Fibroblast of lung (primary cell): ENCODE measurements around the gene PIK3C2B. TPM values are rescaled to one million over a fixed set of nuclear protein-coding genes. Genes with fewer than 3 reads are reported as not detected.
"Not testable (repeated sequence)": the region's sequence is repeated elsewhere in the genome, so short reads cannot be mapped to it uniquely, and the experiment has no call there.

Experiments used
- DNase-seq, 2 donors: peaks; one replicate each; pipeline versions ENCODE4 v3.0.0 to v3.0.0-alpha.2; 2010; ENCODE audit warnings: low read depth in 2 of 2
- H2AFZ ChIP-seq: 2 replicates; pipeline ENCODE4 v1.5.1; 2012; ENCODE audit warnings: low read length, control low read depth, inconsistent platforms
- H3K27ac ChIP-seq: 2 replicates; pipeline ENCODE4 v1.5.1; 2011; ENCODE audit warnings: low read length, control low read depth; ENCODE audit not compliant: insufficient read depth
- H3K27me3 ChIP-seq: 2 replicates; pipeline ENCODE4 v1.5.1; 2011; ENCODE audit warnings: mild to moderate bottlenecking, low read length; ENCODE audit not compliant: control insufficient read depth, insufficient read depth
- H3K36me3 ChIP-seq: 2 replicates; pipeline ENCODE4 v1.5.1; 2011; ENCODE audit warnings: low read length; ENCODE audit not compliant: control insufficient read depth, insufficient read depth
- H3K4me1 ChIP-seq: 2 replicates; pipeline ENCODE4 v1.5.1; 2011; ENCODE audit warnings: low read length; ENCODE audit not compliant: control insufficient read depth, insufficient read depth; ENCODE audit errors: extremely low read depth
- H3K4me2 ChIP-seq: 2 replicates; pipeline ENCODE4 v1.5.1; 2011; ENCODE audit warnings: low read length, control low read depth; ENCODE audit not compliant: insufficient read depth; ENCODE audit errors: extremely low read depth
- H3K4me3 ChIP-seq, 4 experiments: fragments of 200-600 bp in 1 of 4; sonication (generic) in 1 of 4; replicated peaks in 1 of 4; 2 replicates each; pipeline ENCODE4 v1.5.1; 2011 to 2016; ENCODE audit warnings: low read length in 4 of 4, low read depth in 3 of 4, mild to moderate bottlenecking in 3 of 4, control low read depth in 2 of 4, inconsistent platforms in 1 of 4, mixed read lengths in 1 of 4; ENCODE audit not compliant: insufficient read depth in 1 of 4; ENCODE audit errors: control extremely low read depth in 1 of 4
- H3K79me2 ChIP-seq: 2 replicates; pipeline ENCODE4 v1.5.1; 2012; ENCODE audit warnings: mild to moderate bottlenecking, low read length, inconsistent platforms; ENCODE audit not compliant: control insufficient read depth, insufficient read depth
- H3K9ac ChIP-seq: 2 replicates; pipeline ENCODE4 v1.5.1; 2011; ENCODE audit warnings: mild to moderate bottlenecking, low read length, control low read depth; ENCODE audit not compliant: insufficient read depth
- H3K9me3 ChIP-seq: 2 replicates; pipeline ENCODE4 v1.5.1; 2012; ENCODE audit warnings: low read depth, low read length; ENCODE audit not compliant: control insufficient read depth, insufficient read depth
- H4K20me1 ChIP-seq: 2 replicates; pipeline ENCODE4 v1.5.1; 2011; ENCODE audit warnings: low read length; ENCODE audit not compliant: control insufficient read depth, insufficient read depth; ENCODE audit errors: extremely low read depth
- CTCF ChIP-seq, 2 donors: IDR thresholded peaks in 1 of 2; conservative IDR thresholded peaks in 1 of 2; 1 replicate in 1 of 2; 2 replicates in 1 of 2; pipeline ENCODE4 v1.5.1; 2011 to 2012; ENCODE audit warnings: low read length in 2 of 2, control low read depth in 1 of 2, inconsistent platforms in 1 of 2, low read depth in 1 of 2, mild to moderate bottlenecking in 1 of 2
- EZH2 ChIP-seq: IDR thresholded peaks from 2 replicates; pipeline ENCODE4 v1.5.1; 2012; ENCODE audit warnings: low read length, control low read depth, mild to moderate bottlenecking; ENCODE audit errors: missing control alignments
- polyA plus RNA-seq, 2 donors: library from polyadenylated mRNA; depleted of rRNA in 1 of 2; stranded (reverse) in 1 of 2; unstranded in 1 of 2; fragments of >200 nt; gene quantifications; 2 replicates each; pipeline ENCODE4 v1.2.1, GENCODE V29; 2011 to 2012; ENCODE audit warnings: missing spikeins in 1 of 2
- total RNA-seq: library from RNA; depleted of rRNA; stranded (reverse); fragments of >200 nt; gene quantifications from 2 replicates; pipeline ENCODE4 v1.2.1, GENCODE V29; 2014

PIK3C2B gene
- total and polyA plus RNA-seq, 2 donors (not counting 1 experiment from before 2014, with no cell fraction given) = 2.4 to 2.5 TPM

GRCh38 chr1:204487256-204487615 is 7.4 kb downstream of the PIK3C2B start:
- Histone ChIP-seq H3K4me3 (no peak overlapping the region), H3K36me3 (no peaks in the 10 kb centered on the region), H3K9me3 (no peaks in the 10 kb centered on the region), H3K79me2 (no peaks in the 10 kb centered on the region), H3K27me3 (peaks cover 19% of the 10 kb centered on the region), H3K27ac (no peak overlapping the region), H4K20me1 (no peaks in the 10 kb centered on the region), H3K9ac (no peak overlapping the region), H2AFZ (no peak overlapping the region), H3K4me1 (no peaks in the 10 kb centered on the region), H3K4me2 (no peak overlapping the region)
- no peak for TF ChIP-seq CTCF (conservative IDR thresholded peaks at IDR 0.05 in 1 of 2, IDR thresholded peaks at IDR 0.05 in 1 of 2; ENCODE audit: low read depth in 1 of 2, low read length in 2 of 2)
- TF ChIP-seq EZH2 = no peak
- no peak for DNase-seq

GRCh38 chr1:204486513-204487255 is 7.9 kb downstream of the PIK3C2B start:
- H3K27me3 ChIP-seq = peaks cover 16% of the 10 kb centered on the region
- not testable (repeated sequence) for H2AFZ ChIP-seq, H3K36me3 ChIP-seq, H3K9me3 ChIP-seq, H3K27ac ChIP-seq, H4K20me1 ChIP-seq, H3K79me2 ChIP-seq, H3K4me2 ChIP-seq, H3K4me1 ChIP-seq, H3K4me3 ChIP-seq, DNase-seq, H3K9ac ChIP-seq

GRCh38 chr1:204483791-204484190 is 10.8 kb downstream of the PIK3C2B start:
- no peaks in the 10 kb centered on the region for H3K36me3 ChIP-seq
- DNase-seq = no peak
- H3K4me3 ChIP-seq = no peak overlapping the region
- no peak overlapping the region for H3K4me2 ChIP-seq
- H3K9me3 ChIP-seq = no peaks in the 10 kb centered on the region
- H4K20me1 ChIP-seq = no peaks in the 10 kb centered on the region
- peaks cover 11% of the 10 kb centered on the region for H3K27me3 ChIP-seq
- no peaks in the 10 kb centered on the region for H3K79me2 ChIP-seq
- no peak for TF ChIP-seq CTCF (conservative IDR thresholded peaks at IDR 0.05 in 1 of 2, IDR thresholded peaks at IDR 0.05 in 1 of 2; ENCODE audit: low read depth in 1 of 2, low read length in 2 of 2)
- H3K9ac ChIP-seq = no peak overlapping the region
- no peak overlapping the region for H2AFZ ChIP-seq
- H3K4me1 ChIP-seq = no peaks in the 10 kb centered on the region
- H3K27ac ChIP-seq = no peak overlapping the region
